HEK293T (cell line): ENCODE results near the gene PHKG2.

Experiments used
- CTCF ChIA-PET: fragments of 350-600 bp; formaldehyde crosslinking; extraction: SDS; loops from one replicate; lab custom pipeline; 2021; ENCODE audit warnings: antibody characterized with exemption, inconsistent platforms; lab: Yijun Ruan, JAX
- POLR2A ChIA-PET: fragments of 350-600 bp; formaldehyde crosslinking; extraction: SDS; loops from one replicate; lab custom pipeline; 2020; ENCODE audit warnings: antibody characterized with exemption, inconsistent platforms; lab: Yijun Ruan, JAX
- DNase-seq: peaks from one replicate; pipeline ENCODE4 v3.0.0; 2012; ENCODE audit warnings: mixed read lengths; ENCODE audit errors: extremely low spot score
- ARNT ChIP-seq: fragments of 450-650 bp; IDR thresholded peaks from 2 replicates; pipeline ENCODE4 v1.6.1; 2017; ENCODE audit warnings: mild to moderate bottlenecking
- BHLHE40 ChIP-seq: fragments of 450-650 bp; IDR thresholded peaks from 2 replicates; pipeline ENCODE4 v1.6.1; 2016; ENCODE audit warnings: mild to moderate bottlenecking, moderate library complexity, borderline replicate concordance
- CTBP1 ChIP-seq: fragments of 450-650 bp; IDR thresholded peaks from 2 replicates; pipeline ENCODE4 v1.6.1; 2016; ENCODE audit warnings: borderline replicate concordance
- ELF4 ChIP-seq: fragments of 450-650 bp; IDR thresholded peaks from 2 replicates; pipeline ENCODE4 v1.6.1; 2017; ENCODE audit warnings: antibody characterized with exemption
- FOXA1 ChIP-seq: fragments of 450-650 bp; IDR thresholded peaks from 2 replicates; pipeline ENCODE4 v1.6.1; 2016; ENCODE audit warnings: mild to moderate bottlenecking
- FOXK2 ChIP-seq: fragments of 450-650 bp; IDR thresholded peaks from 2 replicates; pipeline ENCODE4 v1.6.1; 2016; ENCODE audit warnings: mild to moderate bottlenecking
- FOXM1 ChIP-seq: fragments of 450-650 bp; IDR thresholded peaks from 2 replicates; pipeline ENCODE4 v1.6.1; 2017; ENCODE audit warnings: mild to moderate bottlenecking, borderline replicate concordance
- HDGF ChIP-seq: fragments of 450-650 bp; IDR thresholded peaks from 2 replicates; pipeline ENCODE4 v1.6.1; 2017; ENCODE audit warnings: antibody characterized with exemption, borderline replicate concordance
- L3MBTL2 ChIP-seq: fragments of 450-650 bp; conservative IDR thresholded peaks from 2 replicates; pipeline ENCODE4 v1.6.1; 2016; ENCODE audit warnings: mild to moderate bottlenecking
- LEF1 ChIP-seq: fragments of 450-650 bp; IDR thresholded peaks from 2 replicates; pipeline ENCODE4 v1.6.1; 2017; ENCODE audit warnings: mild to moderate bottlenecking, borderline replicate concordance
- NFRKB ChIP-seq: fragments of 450-650 bp; IDR thresholded peaks from 2 replicates; pipeline ENCODE4 v1.6.1; 2016; ENCODE audit warnings: mild to moderate bottlenecking, moderate library complexity
- SP1 ChIP-seq: fragments of 450-650 bp; IDR thresholded peaks from 2 replicates; pipeline ENCODE4 v1.6.1; 2017
- SUZ12 ChIP-seq: fragments of 450-650 bp; IDR thresholded peaks from 2 replicates; pipeline ENCODE4 v1.6.1; 2016; ENCODE audit warnings: mild to moderate bottlenecking
- TARDBP ChIP-seq: fragments of 450-650 bp; IDR thresholded peaks from 2 replicates; pipeline ENCODE4 v1.6.1; 2016
- ZNF384 ChIP-seq: fragments of 450-650 bp; IDR thresholded peaks from 2 replicates; pipeline ENCODE4 v1.6.1; 2016
- TF ChIP-seq, protein P1 (sequence below): fragments of 450-650 bp; IDR thresholded peaks from 2 replicates; pipeline ENCODE4 v1.6.1; 2016

PHKG2 gene

DNA sequence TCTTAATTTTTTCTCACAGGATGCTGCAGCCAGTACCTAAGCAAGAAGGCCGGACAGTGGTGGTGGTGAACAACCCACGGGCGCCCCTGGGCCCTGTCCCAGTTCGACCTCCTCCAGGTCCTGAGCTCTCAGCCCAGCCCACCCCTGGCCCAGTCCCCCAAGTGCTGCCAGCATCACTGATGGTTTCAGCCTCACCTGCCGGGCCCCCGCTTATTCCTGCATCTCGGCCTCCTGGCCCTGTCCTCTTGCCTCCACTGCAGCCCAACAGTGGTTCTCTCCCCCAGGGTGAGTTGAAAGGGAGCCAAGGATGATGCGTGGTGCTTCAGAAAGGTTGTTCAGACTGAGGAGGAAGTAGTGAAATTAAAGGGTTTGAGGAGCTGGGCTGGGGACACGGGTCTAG lies 27.5 kb upstream of the PHKG2 start:
- POLR2A ChIA-PET, result interaction anchor here (2.1 kb wide), 1 partner anchor 27 kb away, joined by 9 read pairs; the partner anchor contains the start of gene PHKG2
- TF ChIP-seq, protein P1, sequence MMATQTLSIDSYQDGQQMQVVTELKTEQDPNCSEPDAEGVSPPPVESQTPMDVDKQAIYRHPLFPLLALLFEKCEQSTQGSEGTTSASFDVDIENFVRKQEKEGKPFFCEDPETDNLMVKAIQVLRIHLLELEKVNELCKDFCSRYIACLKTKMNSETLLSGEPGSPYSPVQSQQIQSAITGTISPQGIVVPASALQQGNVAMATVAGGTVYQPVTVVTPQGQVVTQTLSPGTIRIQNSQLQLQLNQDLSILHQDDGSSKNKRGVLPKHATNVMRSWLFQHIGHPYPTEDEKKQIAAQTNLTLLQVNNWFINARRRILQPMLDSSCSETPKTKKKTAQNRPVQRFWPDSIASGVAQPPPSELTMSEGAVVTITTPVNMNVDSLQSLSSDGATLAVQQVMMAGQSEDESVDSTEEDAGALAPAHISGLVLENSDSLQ, result no peak
- TF ChIP-seq FOXA1, result no peak
- DNase-seq, result no peak
- CTCF ChIA-PET, result no interaction called here

GRCh38 chr16:30721167-30721566 lies 27.1 kb upstream of the PHKG2 start:
- ChIA-PET CTCF (interaction anchor here (1.0 kb wide), 1 partner anchor 19 kb away, joined by 3 read pairs; a partner anchor contains a TSS), POLR2A (interaction anchor here (0.9 to 2.1 kb wide), 2 partner anchors 27 to 58 kb away, joined by 3 to 9 read pairs; partner anchors contain the start of gene PHKG2)
- TF ChIP-seq SP1 (no peak), FOXM1 (no peak), BHLHE40 (no peak), FOXK2 (no peak), ZNF384 (no peak), L3MBTL2 (no peak), FOXA1 (no peak), TARDBP (no peak), NFRKB (no peak), ELF4 (no peak), HDGF (no peak), LEF1 (no peak), SUZ12 (no peak), ARNT (no peak), CTBP1 (no peak)
- TF ChIP-seq, protein P1, result no peak
- DNase-seq, result no peak

- TF ChIP-seq HDGF, result no peak
- TF ChIP-seq SP1, result no peak
- no peak for TF ChIP-seq NFRKB
- no peak for TF ChIP-seq FOXM1
- TF ChIP-seq ELF4, result no peak
- TF ChIP-seq L3MBTL2, result no peak
- no peak for TF ChIP-seq TARDBP
- no peak for TF ChIP-seq ZNF384
- TF ChIP-seq ARNT, result no peak
- TF ChIP-seq, protein P1, result no peak
- no peak for TF ChIP-seq LEF1
Observed at GRCh38 chr16:30721606-30722005, 26.6 kb upstream of the PHKG2 start.

GRCh38 chr16:30722443-30722842 lies 25.8 kb upstream of the PHKG2 start:
- ChIA-PET CTCF (interaction anchor here (1.0 kb wide), 1 partner anchor 18 kb away, joined by 3 read pairs; a partner anchor contains a TSS), POLR2A (interaction anchor here (1.2 to 2.0 kb wide), 2 partner anchors 24 to 53 kb away, joined by 4 to 5 read pairs; partner anchors contain the start of gene SRCAP)

More at GRCh38 chr16:30721606-30722005, 26.6 kb upstream of the PHKG2 start:
- POLR2A ChIA-PET, result interaction anchor here (0.9 to 2.1 kb wide), 3 partner anchors 23 to 57 kb away, joined by 3 to 9 read pairs (median 4); partner anchors contain the start of genes PHKG2 and SRCAP
- CTCF ChIA-PET, result interaction anchor here (1.0 kb wide), 1 partner anchor 19 kb away, joined by 3 read pairs; a partner anchor contains a TSS
- DNase-seq, result no peak

GRCh38 chr16:30722916-30723315 lies 25.3 kb upstream of the PHKG2 start:
- DNase-seq, result no peak
- ChIA-PET POLR2A (interaction anchor here (1.2 to 2.0 kb wide), 3 partner anchors 15 to 52 kb away, joined by 4 to 6 read pairs (median 5); partner anchors contain the start of gene SRCAP), CTCF (interaction anchor here (1.9 kb wide), 1 partner anchor 12 kb away, joined by 6 read pairs; no protein-coding TSS in a partner anchor)
- TF ChIP-seq SUZ12 (no peak), ARNT (no peak), NFRKB (no peak), HDGF (no peak), L3MBTL2 (no peak), ELF4 (no peak), BHLHE40 (no peak), FOXA1 (no peak), FOXK2 (no peak), FOXM1 (no peak), SP1 (no peak), ZNF384 (no peak), TARDBP (no peak), CTBP1 (no peak)
- TF ChIP-seq, protein P1, result no peak

More at GRCh38 chr16:30722443-30722842, 25.8 kb upstream of the PHKG2 start:
- no peak for DNase-seq
- TF ChIP-seq ELF4, result no peak
- TF ChIP-seq, protein P1, result no peak
- no peak for TF ChIP-seq CTBP1
- TF ChIP-seq TARDBP, result no peak
- no peak for TF ChIP-seq FOXM1
- TF ChIP-seq HDGF, result no peak
- no peak for TF ChIP-seq BHLHE40
- TF ChIP-seq FOXA1, result no peak
- no peak for TF ChIP-seq LEF1
- no peak for TF ChIP-seq FOXK2
- no peak for TF ChIP-seq ARNT
- no peak for TF ChIP-seq NFRKB
